GM12892 (cell line): ENCODE measurements around the gene SPTBN1.

Source experiments
- POLR2A ChIP-seq: IDR thresholded peaks from 2 replicates; pipeline ENCODE4 v1.6.1; 2011; ENCODE audit warnings: low read depth, low read length, control low read depth
- POLR2AphosphoS5 ChIP-seq: IDR thresholded peaks from 2 replicates; pipeline ENCODE4 v1.6.1; 2011; ENCODE audit warnings: low read depth, low read length, control low read depth
- TAF1 ChIP-seq: IDR thresholded peaks from 2 replicates; pipeline ENCODE4 v1.6.1; 2011; ENCODE audit warnings: low read depth, mild to moderate bottlenecking, control low read depth, low read length, borderline replicate concordance

GRCh38 chr2:54720563-54720962, 264.4 kb downstream of the SPTBN1 start:
- TF ChIP-seq POLR2A (no peak), TAF1 (no peak), POLR2AphosphoS5 (no peak)
